ENCODE data around the gene ADAM8. TPM values are rescaled to one million over a fixed set of nuclear protein-coding genes. Genes with fewer than 3 reads are reported as not detected.

ADAM8 gene
- total RNA-seq, 4 donors from 2014 or later: 5.1 to 7.6 (median 5.9) TPM; not detected in 1

DNA sequence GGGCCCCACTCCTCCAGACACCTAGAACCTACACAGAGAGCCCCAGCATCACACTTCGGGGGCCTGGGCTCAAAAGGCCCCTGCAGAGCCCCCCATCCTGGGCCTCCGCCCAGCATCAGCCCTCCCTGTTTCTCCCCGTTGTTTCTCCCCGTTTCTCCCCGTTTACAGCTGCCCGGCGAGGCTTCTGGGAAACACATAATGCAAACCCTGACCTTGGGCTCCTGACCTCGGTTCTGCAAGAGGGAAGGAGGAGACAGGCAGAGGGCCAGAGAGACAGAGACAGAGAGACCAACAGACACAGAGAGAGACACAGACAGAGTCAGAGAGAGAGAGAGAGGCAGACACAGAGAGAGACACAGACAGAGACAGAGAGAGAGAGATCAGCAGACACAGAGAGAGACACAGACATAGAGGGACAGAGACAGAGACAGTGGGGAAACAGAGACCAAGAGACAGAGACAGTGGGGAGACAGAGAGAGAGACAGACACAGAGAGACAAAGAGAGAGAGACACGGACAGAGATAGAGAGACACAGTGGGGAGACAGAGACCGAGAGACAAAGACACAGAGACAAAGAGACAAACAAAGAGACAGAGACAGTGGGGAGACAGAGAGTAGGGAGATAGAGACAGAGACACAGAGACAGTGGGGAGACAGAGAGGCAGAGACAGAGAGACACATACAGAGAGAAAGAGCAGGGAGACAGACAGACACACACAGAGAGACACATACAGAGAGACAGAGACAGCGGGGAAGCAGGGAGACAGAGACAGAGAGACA is 26.5 kb downstream of the ADAM8 start:
- no peak for DNase-seq
- no peaks in the 10 kb centered on the region for H3K9me3 ChIP-seq
- TF ChIP-seq, protein P1, sequence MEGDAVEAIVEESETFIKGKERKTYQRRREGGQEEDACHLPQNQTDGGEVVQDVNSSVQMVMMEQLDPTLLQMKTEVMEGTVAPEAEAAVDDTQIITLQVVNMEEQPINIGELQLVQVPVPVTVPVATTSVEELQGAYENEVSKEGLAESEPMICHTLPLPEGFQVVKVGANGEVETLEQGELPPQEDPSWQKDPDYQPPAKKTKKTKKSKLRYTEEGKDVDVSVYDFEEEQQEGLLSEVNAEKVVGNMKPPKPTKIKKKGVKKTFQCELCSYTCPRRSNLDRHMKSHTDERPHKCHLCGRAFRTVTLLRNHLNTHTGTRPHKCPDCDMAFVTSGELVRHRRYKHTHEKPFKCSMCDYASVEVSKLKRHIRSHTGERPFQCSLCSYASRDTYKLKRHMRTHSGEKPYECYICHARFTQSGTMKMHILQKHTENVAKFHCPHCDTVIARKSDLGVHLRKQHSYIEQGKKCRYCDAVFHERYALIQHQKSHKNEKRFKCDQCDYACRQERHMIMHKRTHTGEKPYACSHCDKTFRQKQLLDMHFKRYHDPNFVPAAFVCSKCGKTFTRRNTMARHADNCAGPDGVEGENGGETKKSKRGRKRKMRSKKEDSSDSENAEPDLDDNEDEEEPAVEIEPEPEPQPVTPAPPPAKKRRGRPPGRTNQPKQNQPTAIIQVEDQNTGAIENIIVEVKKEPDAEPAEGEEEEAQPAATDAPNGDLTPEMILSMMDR (IDR thresholded peaks at IDR 0.05): no peak
- no peak for TF ChIP-seq POLR2A (IDR thresholded peaks at IDR 0.05)
- no peaks in the 10 kb centered on the region for H3K4me1 ChIP-seq
- no peak overlapping the region for H3K27ac ChIP-seq
- no peaks in the 10 kb centered on the region for H3K36me3 ChIP-seq
- no peaks in the 10 kb centered on the region for H3K27me3 ChIP-seq
- intact Hi-C loops (cut with DNase I; ENCODE audit: low total_unique reads): no loop called here
- H3K4me3 ChIP-seq: no peak overlapping the region

DNA sequence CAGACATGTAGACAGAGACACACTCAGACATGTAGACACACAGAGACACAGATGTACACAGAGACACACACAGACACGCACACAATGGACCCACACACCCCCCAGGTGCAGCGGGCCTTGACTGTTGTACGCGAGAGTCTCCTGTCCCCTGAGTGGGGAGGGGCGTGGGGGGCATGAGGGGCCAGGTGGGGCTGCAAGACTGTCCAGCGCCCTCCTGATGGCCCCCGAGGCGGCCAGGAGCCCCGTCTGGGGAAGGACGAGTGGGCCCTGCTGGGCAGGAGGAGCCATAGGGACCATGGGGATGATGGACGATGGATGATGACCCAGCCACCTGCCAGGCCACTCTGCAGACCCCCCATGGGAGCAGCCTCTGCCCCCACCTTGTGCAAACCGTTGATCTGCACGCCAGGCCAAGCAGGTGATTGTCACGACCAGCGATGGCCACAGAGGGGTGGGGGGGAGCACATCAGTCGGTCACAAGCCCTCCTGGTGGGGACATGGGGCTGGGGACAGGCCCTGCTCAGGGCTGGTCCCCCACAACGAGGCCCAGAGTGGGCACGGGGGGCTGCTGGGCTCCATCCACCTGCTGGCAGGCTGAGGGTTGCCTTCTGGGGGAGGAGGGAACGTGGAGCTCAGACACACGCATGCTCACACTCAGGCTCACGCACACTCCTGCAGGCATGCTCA is 27.4 kb downstream of the ADAM8 start:
- intact Hi-C loops (cut with DNase I; ENCODE audit: low total_unique reads): no loop called here
- no peak for TF ChIP-seq POLR2A (IDR thresholded peaks at IDR 0.05)
- TF ChIP-seq, protein P1 (IDR thresholded peaks at IDR 0.05): no peak
- no peak for DNase-seq
- no peaks in the 10 kb centered on the region for H3K36me3 ChIP-seq
- no peaks in the 10 kb centered on the region for H3K9me3 ChIP-seq
- H3K4me1 ChIP-seq: no peaks in the 10 kb centered on the region
- no peak overlapping the region for H3K4me3 ChIP-seq
- no peak overlapping the region for H3K27ac ChIP-seq
- H3K27me3 ChIP-seq: no peaks in the 10 kb centered on the region

DNA sequence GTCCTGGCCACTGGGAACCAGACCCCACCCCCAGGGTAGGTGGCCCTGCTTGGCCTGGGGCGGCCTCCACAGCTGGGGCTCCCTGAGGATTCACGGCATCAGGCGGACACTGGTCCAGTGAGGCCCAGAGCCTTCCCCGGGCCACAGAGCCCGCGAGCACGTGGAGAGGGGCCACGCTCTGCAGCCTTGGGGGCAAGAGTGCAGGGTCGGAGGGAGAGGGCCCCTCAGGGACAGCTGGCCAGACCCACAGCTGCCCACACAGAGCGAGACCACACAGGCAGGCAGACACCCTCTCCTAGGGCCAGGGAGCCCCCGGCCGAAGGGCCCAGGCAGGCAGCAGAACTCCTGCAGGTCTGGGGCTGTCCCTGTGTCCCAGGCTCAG is 28.3 kb downstream of the ADAM8 start:
- no peaks in the 10 kb centered on the region for H3K36me3 ChIP-seq
- no peaks in the 10 kb centered on the region for H3K27me3 ChIP-seq
- no peak for DNase-seq
- H3K27ac ChIP-seq: no peak overlapping the region
- no peaks in the 10 kb centered on the region for H3K4me1 ChIP-seq
- no peak for TF ChIP-seq POLR2A (IDR thresholded peaks at IDR 0.05)
- TF ChIP-seq, protein P1 (IDR thresholded peaks at IDR 0.05): no peak
- H3K4me3 ChIP-seq: no peak overlapping the region
- intact Hi-C loops (cut with DNase I; ENCODE audit: low total_unique reads): no loop called here
- no peaks in the 10 kb centered on the region for H3K9me3 ChIP-seq

DNA sequence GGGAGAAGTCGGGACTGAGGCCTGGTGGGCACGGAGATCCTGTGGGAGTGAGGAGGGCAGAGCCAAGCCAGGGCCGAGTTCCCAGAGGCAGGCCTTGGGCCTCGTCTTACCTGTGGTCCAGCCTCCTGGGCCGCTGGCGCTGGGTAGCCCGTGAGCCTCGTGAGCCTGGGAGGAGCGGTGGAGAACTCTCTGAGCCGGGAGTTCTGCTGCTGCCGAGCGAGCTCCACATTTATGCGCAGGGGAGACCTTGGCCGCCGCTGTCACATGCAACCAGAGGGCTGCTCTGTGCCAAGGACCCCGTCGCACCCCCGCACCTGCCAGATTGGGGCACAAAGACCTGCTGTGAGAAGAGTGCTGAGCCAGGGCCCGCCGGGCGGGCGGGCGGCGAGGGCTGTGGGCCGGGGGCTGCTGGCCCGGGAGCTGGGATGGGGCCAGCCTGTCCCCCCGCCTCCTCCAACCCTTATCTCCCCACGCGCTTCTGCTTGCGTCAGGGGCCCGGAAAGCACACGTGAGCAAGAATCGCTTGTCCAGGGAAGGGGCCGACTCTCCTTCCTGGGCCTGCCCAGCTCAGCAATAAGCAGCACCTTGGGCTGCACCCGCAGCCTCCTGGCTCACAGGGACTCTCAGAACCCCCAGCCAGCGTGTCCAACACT is 28.9 kb downstream of the ADAM8 start:
- Histone ChIP-seq H3K36me3 (no peaks in the 10 kb centered on the region), H3K4me1 (no peaks in the 10 kb centered on the region), H3K9me3 (no peaks in the 10 kb centered on the region), H3K4me3 (peak overlapping the region in 1 of 2 donors; percentile 20), H3K27ac (no peak overlapping the region), H3K27me3 (no peaks in the 10 kb centered on the region)
- intact Hi-C loops (cut with DNase I; ENCODE audit: low total_unique reads): no loop called here
- TF ChIP-seq, protein P1 (IDR thresholded peaks at IDR 0.05): no peak
- no peak for TF ChIP-seq POLR2A (IDR thresholded peaks at IDR 0.05)
- no peak for DNase-seq

DNA sequence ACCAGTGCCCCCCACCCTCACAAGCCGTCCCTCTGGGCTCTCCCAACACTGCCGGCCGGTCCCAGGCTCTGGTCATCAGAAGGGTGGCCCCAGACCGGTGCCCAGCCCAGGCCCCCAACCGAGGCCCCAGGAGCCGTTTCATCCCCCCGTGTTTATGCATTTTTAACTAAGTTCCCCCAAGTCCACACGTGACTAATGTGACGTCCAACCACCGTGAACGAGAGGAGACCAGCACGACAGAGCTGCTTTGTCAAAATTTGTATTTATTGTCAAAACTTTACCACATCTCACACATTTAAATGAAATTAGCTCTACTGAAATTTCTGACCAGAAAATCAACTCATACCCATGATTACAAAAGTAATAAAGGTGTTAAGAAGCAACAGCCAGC is 30.4 kb downstream of the ADAM8 start:
- no peak overlapping the region for H3K27ac ChIP-seq
- H3K4me3 ChIP-seq: no peak overlapping the region
- H3K4me1 ChIP-seq: no peaks in the 10 kb centered on the region
- no peak for TF ChIP-seq POLR2A (IDR thresholded peaks at IDR 0.05)
- TF ChIP-seq, protein P1 (IDR thresholded peaks at IDR 0.05): no peak
- intact Hi-C loops (cut with DNase I; ENCODE audit: low total_unique reads): no loop called here
- no peaks in the 10 kb centered on the region for H3K36me3 ChIP-seq
- no peaks in the 10 kb centered on the region for H3K27me3 ChIP-seq
- H3K9me3 ChIP-seq: no peaks in the 10 kb centered on the region
- DNase-seq: no peak
